GM20000 (cell line): Measurements from ENCODE around the gene SH3RF3.

ENCODE experiments used
- DNase-seq: peaks from one replicate; pipeline ENCODE4 v3.0.0; 2012; ENCODE audit warnings: low spot score
- CTCF ChIP-seq: IDR thresholded peaks from 2 replicates; pipeline ENCODE4 v1.5.1; 2012; ENCODE audit warnings: mild to moderate bottlenecking, control low read depth; ENCODE audit errors: extremely low read depth, missing control alignments

Gene SH3RF3

DNA sequence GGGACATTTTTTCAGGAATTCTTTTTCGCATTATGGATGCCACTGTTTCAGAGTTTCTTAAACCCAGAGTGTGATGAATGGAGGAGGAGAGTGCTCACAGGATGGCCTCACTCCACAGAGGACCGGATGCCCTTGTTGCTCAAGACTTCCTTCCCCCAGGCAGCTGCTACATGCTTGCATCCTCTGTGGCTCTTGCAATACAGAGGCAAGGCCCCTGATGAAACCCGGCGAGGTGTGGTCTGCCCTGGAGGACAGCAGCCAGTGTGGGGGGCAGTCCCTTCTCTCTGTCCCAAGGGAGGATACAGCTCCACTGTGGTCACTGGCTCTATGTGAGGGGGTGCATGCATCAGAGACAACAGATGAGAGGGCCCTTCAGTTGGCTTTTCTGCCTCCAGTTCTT, 109.6 kb downstream of the SH3RF3 start:
- no peak for TF ChIP-seq CTCF
- peak; percentile 37 for DNase-seq

GRCh38 chr2:109239720-109240119, 110.7 kb downstream of the SH3RF3 start:
- TF ChIP-seq CTCF = no peak
- no peak for DNase-seq

- TF ChIP-seq CTCF = no peak
- no peak for DNase-seq
These were observed 113.2 kb downstream of the SH3RF3 start for GRCh38 chr2:109242210-109242653.

DNA sequence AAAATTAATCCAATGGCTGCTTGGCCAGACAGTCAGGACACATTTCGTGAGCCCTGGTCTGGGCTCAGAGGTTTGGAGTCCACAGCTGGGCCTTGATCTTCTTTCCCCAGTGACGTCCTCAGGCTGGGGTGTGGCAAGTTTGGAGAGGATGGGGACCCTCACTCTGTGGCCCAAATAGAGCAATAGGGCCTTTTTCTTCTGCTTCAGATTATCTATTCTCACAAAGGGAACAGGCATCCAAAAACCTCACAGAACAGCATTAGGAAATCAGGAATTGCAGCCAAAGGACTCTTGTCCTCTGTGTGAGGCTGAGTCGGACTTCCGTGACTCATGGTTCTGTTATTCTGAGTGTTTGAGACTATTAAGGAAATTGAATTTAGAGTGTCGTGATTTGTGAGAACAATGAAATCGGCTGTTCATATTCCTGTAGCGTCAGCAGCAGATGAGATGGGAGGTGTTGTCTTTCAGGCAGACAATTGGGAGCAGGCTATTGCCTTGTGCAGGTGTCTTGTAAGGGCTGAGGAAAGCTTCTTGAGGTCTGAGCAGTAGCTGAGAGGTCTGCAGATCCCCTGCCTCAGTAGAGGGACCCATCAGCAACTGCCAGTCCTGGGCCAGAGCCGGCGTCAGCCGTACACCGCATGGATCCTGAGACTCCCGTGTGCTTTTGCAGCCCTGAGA, 113.8 kb downstream of the SH3RF3 start:
- TF ChIP-seq CTCF = no peak
- no peak for DNase-seq

GRCh38 chr2:109243526-109244303, 114.7 kb downstream of the SH3RF3 start:
- no peak for DNase-seq
- no peak for TF ChIP-seq CTCF

DNA sequence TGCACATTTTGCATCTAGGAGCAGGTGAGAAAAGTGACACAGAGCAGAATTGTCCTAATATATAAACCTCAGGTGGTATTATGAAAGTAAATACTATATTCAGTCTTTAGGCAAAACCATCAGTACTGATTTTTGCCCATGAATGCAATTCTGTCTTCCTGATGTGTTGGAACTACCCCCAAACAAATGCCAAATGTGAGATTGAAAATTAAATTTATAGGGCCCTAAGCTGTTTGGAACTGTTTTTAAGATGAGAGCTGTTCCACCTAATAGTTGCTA, 115.2 kb downstream of the SH3RF3 start:
- no peak for TF ChIP-seq CTCF
- no peak for DNase-seq

- no peak for TF ChIP-seq CTCF
- no peak for DNase-seq
These were observed 115.9 kb downstream of the SH3RF3 start for GRCh38 chr2:109244750-109245382.
